ENCODE data around the gene ATOSB.
"Not testable (repeated sequence)": the region's sequence is repeated elsewhere in the genome, so short reads cannot be mapped to it uniquely, and the experiment has no call there.

ATOSB gene, protein sequence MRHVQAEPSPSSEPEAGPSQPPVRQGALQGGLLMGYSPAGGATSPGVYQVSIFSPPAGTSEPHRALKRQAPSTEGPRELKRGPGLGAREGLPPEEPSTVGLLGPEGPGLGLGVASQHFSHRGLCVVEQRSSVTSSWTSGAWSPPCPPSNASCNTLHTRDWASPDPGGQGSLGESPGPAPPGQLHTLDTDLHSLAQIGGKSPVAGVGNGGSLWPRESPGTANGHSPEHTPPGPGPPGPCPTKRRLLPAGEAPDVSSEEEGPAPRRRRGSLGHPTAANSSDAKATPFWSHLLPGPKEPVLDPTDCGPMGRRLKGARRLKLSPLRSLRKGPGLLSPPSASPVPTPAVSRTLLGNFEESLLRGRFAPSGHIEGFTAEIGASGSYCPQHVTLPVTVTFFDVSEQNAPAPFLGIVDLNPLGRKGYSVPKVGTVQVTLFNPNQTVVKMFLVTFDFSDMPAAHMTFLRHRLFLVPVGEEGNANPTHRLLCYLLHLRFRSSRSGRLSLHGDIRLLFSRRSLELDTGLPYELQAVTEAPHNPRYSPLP

DNA sequence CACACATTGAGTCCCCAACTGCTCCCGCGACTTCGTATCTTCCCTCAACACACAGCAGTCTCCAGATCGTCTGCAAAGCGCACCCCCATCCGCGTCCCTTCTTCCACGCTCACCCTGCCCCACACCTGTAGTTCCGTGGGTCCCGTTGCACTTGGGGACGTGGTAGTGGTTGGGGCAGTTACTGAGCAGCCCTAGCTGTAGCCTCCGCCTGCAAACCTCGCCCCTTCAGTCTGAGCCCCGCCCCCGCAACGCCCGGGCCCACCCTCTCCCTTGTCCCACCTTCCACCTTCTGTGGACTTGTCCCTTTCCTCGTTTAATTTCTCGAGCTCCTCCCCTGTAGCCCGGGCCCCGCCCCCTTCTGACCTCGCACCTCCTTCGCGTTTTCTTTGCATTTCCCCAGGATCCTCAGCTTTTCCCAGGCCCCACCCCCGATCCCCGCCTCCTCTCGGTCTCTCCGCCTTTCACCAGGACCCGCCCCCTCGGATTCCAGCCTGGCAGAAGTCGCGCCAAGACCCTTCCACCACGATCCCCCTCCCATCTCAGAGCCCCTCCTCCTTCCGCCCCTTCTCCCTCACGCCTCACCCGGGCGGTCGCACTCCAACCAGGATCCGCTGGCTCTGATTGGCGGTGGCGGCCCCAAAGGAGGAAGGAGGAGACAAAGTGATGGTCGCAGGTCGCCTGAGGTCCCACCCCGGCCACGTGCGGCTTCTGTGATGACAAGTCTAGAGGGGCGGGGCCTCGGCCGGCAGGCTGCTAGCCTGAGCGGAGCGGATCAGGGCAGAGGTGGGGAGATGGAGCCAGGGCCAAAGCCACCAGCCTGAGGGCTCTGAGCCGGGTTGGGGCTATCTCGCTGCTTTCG is at the start of gene ATOSB:
Gene ATOSB, minus strand, starts transcription at position 183 of the 859 bp plus-strand sequence. CDS start 7,588 bp downstream, outside the sequence.
- peak; percentile 96 for DNase-seq

GRCh38 chr9:35164711-35165110 is 49.0 kb upstream of the ATOSB start:
- DNase-seq: no peak

- peak; percentile 5 for DNase-seq
Observed at GRCh38 chr9:35163413-35163812, 47.8 kb upstream of the ATOSB start.

GRCh38 chr9:35162605-35163315 is 47.1 kb upstream of the ATOSB start:
- no peak for DNase-seq

DNA sequence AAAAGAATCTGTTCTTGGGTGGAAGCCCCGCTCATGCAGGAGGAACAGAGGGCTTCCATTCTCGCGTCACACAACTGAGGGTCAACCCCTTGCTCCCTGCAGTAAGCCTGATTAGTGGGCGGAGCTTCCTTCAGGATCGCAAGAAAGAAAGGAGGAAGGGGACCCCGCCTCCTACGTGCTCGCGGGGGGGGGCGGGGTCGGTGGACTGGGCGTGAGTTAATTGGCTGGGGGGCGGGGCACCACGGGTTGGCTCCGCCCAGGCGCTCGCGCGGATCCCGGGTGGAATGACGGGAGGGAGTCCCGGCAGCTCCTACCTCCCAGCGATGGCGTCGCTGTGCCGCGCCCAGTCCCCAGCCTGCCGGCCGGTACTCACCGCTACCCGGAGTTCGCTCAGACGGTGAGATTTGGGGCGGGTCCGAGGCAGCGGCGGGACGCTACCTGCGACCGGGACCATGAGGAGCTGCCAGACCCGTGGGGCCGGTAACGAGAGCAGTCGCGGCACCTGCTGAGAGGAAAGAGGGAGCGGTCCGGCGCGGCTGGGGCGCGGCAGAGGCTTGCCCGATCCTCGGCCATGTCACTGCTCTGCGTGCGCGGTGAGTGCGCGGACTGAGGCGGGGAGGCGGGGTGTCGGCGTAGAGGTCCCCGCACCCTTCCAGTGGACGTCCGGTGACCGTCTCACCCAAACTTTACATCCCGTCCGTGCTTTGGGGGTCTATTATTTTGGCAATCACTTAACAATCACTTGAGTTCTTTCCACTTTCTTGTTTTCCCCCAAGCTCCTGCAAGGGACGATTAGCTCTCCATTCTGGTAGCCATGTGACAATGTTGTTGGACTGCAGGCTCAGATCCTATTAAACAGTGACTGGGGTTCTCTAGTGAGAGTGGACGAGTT is 46.3 kb upstream of the ATOSB start, which contains the start of gene UNC13B:
Gene UNC13B, plus strand, starts transcription at position 297 of the 892 bp plus-strand sequence. Its CDS starts 275 bp downstream, at position 572.
- DNase-seq: peak; percentile 96

DNA sequence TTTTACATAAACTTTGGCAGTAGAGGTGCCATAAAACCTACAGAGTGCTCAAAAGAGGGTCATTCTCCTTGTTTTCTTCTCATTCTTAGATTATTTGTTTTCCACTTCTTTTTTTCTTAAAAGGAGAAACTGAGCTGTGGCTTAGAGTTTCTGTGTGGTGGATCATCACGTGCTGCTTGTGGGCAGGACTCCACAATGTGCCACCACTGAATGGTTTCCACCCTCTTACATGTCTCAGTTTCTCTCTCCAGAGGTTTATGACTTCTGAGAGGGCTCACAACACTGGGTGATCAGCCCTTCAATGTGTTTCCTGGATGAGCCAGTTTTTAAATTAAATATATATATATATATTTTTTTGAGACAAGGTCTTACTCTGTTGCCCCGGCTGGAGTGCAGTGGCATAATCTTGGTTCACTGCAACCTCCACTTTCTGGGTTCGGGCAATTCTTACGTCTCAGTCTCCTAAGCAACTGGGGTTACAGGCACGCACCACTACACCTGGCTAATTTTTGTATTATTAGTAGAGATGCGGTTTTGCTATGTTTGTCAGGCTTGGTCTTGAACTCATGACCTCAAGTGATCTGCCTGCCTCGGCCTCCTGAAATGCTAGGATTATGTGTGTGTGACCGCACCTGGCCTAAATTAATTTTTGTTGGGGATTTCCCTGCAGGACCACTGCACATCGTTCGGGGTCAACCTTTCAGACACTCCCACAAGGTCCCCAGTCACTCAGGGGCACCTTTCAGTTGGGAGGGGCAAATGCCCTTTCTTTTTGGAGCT is 43.0 kb upstream of the ATOSB start:
- DNase-seq: no peak

DNA sequence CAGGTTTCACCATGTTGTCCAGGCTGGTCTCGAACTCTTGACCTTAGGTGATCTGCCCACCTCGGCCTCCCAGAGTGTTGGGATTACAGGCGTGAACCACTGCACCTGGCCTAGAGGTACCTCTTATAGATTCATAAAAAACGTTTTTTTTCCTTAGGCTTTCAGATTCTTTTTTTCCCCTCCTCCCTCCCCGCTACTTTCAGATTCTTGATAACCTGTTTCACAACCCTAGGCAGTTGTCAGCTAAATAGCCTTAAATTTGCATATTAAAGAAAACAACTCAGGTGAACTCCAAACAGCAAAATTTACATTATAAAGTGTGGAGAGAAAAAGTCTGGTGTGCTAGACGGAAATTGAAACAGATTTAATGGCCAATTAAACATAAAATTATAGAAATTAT is 42.2 kb upstream of the ATOSB start:
- not testable (repeated sequence) for DNase-seq

DNA sequence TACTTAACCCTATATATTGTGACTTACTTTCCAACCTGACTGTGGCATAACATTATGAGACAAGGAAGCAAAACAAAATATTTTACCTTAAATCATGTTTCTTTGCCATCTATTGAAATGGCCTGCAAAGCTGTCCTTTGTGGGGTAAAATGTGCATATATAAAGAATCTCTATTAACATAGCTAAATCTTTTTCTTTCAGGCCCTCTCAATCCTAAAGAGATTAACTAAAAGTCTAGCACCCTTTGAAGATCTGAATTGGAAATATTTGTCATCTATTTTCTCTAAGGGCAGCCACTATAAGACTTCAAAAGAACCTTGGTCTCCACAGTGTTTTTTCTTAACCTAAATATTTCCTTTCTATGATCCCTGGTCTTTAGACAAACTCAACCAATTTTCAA is 41.1 kb upstream of the ATOSB start:
- DNase-seq: no peak

GRCh38 chr9:35152926-35153325 is 37.3 kb upstream of the ATOSB start:
- DNase-seq: no peak

DNA sequence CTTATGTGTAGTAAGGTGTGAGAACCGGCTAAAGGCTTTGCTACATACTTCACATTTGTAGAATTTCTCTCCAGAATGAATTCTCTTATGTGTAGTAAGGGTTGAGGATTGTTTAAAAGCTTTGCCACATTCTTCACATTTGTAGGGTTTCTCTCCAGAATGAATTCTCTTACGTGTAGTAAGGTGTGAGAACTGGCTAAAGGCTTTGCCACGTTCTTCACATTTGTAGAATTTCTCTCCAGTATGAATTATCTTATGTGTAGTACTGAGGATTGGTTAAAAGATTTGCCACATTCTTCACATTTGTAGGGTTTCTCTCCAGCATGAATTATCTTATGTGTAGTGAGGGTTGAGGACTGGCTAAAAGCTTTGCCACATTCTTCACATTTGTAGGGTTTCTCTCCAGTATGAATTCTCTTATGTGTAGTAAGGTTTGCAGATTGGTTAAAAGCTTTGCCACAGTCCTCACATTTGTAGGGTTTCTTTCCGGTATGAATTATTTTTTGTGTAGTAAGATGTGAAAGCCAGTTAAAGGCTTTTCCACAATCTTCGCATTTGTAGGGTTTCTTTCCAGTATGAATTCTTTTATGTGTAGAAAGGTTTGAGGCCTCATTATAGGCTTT is 32.4 kb upstream of the ATOSB start:
- not testable (repeated sequence) for DNase-seq

- DNase-seq: no peak
Observed at GRCh38 chr9:35142037-35142436, 26.4 kb upstream of the ATOSB start.

GRCh38 chr9:35140093-35140492 is 24.4 kb upstream of the ATOSB start:
- no peak for DNase-seq

DNA sequence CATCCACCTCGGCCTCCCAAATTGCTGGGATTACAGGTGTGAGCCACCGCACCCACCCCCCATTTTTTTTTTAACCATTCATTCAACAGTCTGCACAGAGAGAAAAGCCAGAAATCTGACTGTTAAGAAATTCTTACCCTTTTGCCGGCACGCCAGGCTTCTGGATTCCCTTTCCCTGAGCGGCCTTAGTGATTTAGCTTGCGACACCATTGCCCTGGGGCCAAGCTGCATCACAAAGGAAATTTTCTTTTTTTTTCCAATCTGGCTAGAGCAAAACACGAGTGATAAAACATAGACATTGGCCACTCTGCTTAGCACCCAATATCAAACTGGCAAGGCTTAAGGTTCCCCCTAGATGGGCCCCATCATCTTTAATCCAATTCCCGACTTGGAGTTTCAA is 21.2 kb upstream of the ATOSB start:
- no peak for DNase-seq

DNA sequence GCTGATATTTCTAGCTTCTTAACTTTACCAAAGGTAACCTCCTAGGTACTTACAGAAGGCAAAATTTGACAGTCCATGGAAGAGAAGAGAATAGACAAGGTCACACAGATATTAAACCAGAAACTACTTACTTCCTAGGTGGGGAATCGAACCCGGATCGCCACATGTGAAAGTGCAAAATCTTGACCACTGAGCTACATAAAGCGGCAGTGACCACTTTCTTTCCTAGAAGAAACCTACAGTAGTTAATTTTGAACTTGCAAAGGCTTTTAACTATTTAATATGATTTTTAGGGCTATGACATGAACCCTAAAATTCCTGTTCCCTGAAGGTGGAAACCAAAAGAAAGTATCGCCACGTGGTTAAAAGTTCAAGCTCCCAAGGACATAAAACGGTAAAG is 20.3 kb upstream of the ATOSB start:
- DNase-seq: no peak

GRCh38 chr9:35134920-35135319 is 19.3 kb upstream of the ATOSB start:
- DNase-seq: no peak

GRCh38 chr9:35116898-35117551 is 1.4 kb upstream of the ATOSB start:
- peak; percentile 92 for DNase-seq

DNA sequence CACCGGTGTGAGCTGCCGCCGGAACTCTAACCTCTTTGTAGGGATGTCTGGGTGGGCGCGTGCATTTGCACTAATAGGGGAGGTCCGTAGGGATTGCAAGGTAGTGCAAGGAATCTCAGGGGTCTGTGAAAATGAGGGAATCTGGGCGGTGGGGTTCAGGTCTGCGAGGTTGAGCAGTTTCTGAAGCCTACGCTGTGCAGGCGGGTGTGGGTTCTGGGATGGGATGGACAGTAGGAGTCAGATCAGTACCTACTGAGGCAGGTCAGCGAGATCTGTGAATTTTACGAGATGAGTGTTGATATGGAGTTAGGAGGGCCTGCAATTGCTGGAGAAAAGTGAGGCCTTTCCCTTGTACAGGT is 856 bp upstream of the ATOSB start:
- DNase-seq: peak; percentile 85

- peak; percentile 62 for DNase-seq
Observed at GRCh38 chr9:35114840-35115628, 628 bp downstream of the ATOSB start.
